GM12872 (cell line): ENCODE measurements around the gene RHOU.

Experiments
- TF ChIP-seq, protein P1 (sequence below): IDR thresholded peaks from 3 replicates; pipeline ENCODE4 v1.5.1; 2011; ENCODE audit warnings: low read depth, mild to moderate bottlenecking, low read length, moderate library complexity; ENCODE audit not compliant: insufficient read depth

Gene RHOU

DNA sequence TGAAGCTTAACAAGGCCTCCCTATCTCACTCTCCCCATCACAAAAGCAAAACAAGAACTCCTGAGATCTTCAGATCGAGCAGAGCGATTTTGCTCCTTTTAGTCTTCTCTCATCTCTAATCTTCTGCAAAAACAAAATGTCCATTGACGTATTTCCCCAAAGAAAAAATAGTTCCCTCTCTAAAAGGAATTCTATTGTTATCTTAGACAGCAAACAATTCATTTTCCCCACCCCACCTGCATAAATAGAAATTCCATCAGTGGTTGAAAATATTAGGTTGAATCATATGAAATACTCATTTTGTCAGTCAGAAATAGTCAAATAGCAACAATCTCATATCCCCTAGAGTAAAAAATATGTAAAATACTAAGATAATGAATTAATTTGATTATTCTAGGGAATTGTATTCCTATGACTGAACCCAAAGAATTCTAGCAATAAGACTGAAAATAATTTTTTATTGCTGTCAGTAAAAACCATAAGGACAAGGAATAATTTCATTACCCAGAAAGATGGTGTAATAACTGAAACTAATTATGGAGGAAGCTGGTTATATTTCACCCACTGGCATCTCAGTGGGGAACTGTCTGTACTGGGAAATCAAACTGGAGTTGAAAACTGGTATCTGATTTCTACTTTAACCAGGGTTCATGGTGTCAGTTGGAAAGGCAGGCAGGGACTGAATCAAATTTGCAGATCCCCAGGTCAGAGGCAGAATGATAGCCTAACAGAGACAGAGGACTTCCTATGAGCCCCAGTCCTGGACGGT lies 51.3 kb downstream of the RHOU start:
- TF ChIP-seq, protein P1, sequence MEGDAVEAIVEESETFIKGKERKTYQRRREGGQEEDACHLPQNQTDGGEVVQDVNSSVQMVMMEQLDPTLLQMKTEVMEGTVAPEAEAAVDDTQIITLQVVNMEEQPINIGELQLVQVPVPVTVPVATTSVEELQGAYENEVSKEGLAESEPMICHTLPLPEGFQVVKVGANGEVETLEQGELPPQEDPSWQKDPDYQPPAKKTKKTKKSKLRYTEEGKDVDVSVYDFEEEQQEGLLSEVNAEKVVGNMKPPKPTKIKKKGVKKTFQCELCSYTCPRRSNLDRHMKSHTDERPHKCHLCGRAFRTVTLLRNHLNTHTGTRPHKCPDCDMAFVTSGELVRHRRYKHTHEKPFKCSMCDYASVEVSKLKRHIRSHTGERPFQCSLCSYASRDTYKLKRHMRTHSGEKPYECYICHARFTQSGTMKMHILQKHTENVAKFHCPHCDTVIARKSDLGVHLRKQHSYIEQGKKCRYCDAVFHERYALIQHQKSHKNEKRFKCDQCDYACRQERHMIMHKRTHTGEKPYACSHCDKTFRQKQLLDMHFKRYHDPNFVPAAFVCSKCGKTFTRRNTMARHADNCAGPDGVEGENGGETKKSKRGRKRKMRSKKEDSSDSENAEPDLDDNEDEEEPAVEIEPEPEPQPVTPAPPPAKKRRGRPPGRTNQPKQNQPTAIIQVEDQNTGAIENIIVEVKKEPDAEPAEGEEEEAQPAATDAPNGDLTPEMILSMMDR, result no peak

DNA sequence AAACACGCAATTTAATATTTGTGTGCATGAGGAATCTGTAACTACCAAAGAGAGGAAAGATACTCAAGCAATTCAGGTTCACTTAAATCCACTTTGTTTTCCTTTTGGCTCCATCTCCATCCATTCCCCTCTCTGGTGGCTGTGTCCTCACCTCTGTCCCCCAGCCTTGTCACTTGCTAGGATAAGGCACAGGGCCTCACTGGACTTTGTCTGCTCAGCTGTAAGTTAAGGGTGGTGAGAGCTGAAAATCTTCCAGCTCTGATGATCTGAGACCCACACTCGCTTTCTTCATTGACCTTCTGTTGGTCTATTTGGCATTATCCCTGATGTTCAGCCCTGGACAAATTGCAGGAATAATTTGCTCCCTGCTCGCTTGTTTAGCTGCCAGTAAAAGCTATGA lies 56.5 kb downstream of the RHOU start:
- TF ChIP-seq, protein P1, result no peak

DNA sequence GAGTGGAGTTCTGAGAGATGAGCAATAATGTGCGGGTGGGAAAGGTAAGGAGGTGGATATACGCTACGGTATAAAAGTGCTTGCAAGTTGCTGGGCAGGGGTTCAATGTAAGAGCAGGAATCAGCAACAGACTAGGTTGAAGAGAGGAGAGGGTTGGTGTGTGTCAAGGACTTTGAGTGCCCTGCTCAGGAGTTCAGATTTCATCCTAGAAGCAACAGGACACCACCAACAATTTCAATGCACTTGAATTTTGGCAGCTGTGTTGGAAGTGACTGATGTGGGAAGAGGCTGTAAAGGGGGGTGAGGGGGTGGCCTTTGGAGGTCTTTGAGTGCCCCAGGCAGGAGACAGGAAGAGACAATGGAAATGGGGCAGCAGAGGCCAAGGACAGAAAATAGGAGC lies 57.3 kb downstream of the RHOU start:
- TF ChIP-seq, protein P1, result no peak

DNA sequence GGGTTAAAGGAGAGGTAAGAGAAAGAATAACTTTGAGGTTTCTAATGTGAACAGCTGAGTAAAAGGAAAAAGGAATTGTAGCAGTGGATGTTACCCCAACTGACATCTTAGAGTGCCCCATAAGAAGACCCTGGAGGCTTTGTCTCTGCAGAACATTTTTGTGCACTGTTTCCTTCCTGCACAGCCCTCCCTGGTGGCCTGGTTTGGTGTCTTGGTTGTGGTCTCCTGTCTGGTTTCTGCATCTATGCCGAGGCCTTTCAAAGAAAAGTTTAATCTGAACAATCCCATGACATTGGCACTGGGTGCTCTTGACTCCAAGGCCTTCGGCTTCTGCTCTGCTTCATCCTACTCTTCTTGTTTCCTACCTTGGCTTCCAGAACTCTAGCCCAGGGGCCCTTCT lies 57.8 kb downstream of the RHOU start:
- TF ChIP-seq, protein P1, result 0 out of 3 replicates have a peak, but pooled peaks have one; percentile 14

DNA sequence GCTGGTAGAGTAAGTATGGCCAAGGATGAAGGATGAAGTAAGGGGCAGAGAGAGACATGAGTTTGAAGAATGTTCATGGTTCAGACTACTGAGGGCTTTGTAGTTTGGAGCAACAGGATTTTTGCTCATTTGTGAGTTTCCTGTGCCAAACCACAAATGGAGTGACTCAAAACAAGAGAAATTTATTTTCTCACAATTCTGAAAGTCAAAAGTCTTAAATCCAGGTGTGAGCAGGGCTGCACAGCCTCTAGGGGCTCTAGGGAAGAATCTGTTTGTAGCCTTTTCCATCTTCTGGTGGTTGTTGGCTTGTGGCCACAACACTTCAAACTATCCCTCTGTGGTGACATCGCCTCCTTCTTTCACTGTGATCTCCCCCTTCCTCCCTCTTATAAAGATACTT lies 58.9 kb downstream of the RHOU start:
- TF ChIP-seq, protein P1, result peak; percentile 23; the same call in 1 of the 3 replicates

DNA sequence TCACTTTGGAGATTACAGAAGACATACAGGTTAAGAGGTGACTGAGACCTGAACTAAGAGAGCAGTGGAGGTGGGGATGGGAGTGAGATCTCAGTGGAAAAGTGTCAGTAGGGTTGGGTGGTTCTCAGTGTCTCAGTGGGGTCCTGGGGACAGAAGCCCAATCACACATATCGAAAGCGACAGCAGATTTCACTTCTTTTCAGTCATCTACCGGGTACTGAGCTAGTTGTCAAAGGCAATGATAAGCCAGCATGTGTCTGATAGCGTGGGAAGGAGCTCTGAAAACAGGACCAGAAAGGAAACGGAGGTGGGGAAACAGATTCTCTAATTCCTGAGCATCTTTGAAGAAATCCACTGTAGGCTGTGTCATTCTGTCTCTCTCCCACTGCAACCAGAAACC lies 59.5 kb downstream of the RHOU start:
- TF ChIP-seq, protein P1, result no peak

DNA sequence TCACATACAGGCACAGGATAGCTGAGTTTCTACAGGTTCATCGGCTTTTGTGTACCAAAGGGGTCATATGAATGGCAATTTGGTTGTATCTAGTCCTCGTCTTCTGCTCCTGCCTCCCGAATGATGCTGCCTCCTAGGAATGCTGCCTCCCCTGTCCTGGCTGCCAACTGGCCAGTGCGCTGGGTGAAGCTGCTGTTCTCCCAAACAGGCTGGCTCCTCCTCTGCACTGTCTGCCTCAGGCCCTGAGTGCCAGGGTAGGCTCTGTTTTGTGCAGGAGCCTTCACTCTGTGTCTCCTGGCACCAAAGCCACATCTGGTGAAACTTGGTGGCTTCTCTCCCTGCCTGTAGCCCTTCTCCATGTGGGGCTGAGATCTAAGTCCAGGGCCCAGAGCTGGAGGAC lies 60.3 kb downstream of the RHOU start:
- TF ChIP-seq, protein P1, result no peak
